Parietal lobe (tissue), 1 donor: ENCODE data around the gene ASB3. TPM values are rescaled to one million over a fixed set of nuclear protein-coding genes. Genes with fewer than 3 reads are reported as not detected.

ENCODE experiments used
- total RNA-seq: library from RNA; depleted of rRNA; stranded (reverse); fragments of >200 nt; gene quantifications from one replicate; pipeline ENCODE4 v1.2.3, GENCODE V29; 2014

The ASB3 gene, protein sequence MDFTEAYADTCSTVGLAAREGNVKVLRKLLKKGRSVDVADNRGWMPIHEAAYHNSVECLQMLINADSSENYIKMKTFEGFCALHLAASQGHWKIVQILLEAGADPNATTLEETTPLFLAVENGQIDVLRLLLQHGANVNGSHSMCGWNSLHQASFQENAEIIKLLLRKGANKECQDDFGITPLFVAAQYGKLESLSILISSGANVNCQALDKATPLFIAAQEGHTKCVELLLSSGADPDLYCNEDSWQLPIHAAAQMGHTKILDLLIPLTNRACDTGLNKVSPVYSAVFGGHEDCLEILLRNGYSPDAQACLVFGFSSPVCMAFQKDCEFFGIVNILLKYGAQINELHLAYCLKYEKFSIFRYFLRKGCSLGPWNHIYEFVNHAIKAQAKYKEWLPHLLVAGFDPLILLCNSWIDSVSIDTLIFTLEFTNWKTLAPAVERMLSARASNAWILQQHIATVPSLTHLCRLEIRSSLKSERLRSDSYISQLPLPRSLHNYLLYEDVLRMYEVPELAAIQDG
- 117 TPM for total RNA-seq

GRCh38 chr2:53786705-53787613 is at the start of gene ASB3, which contains the start of gene ERLEC1:
TSS of gene ASB3 (minus strand) at chr2:53786953. CDS start at chr2:53765572, 21,381 bp downstream.
TSS of gene ERLEC1 (plus strand) at chr2:53787044. CDS start at chr2:53787211, 167 bp downstream.

DNA sequence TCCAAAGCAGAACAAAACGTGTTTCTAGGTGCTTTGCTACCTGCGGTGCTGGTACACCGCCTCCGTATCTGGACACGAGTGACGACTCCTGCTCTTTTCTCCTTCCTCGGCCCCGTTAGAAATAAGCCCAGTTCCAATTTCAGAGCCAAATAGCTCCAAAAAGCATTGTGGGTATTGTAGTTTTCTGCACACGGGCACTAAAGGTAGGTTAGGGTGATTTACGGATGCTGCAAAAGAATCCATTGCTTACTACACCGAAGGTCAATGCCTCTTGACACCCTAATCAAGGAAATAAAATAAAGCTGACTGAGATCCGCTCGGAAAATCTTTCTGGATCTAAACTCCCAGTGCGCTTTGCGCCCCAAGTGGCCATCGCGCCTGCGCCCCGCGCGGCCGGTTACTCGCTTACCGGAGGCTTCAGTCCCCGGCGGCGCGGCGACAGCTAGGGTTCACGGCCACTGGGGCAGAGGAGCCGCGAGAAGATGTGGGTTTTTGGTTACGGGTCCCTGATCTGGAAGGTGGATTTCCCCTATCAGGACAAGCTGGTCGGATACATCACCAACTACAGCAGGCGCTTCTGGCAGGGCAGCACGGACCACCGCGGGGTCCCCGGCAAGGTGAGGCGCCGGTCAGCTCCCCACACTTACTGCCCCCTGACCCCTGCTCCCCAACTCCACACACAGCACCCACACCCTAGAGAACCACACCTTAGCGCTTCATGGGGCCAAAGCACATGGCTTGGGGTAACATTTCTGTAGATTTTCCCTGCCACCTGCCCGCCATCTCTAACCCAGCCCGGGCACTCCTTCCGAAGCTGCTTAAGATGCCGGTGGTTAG is 19.1 kb downstream of the ASB3 start, which contains the start of gene CHAC2:
CHAC2 (plus strand) TSS at position 400 of the 837 bp plus-strand sequence; CDS start at position 483, 83 bp downstream.

Other genes starting within 250 kb of the ASB3 start
- 3.8 TPM for gene CHAC2, start 19.1 kb downstream of the ASB3 start, total RNA-seq
- 54.1 TPM for gene ERLEC1, start 91 bp upstream of the ASB3 start, total RNA-seq
- gene GPR75, start 73.0 kb upstream of the ASB3 start, total RNA-seq = 27.2 TPM
- gene PSME4, start 184.0 kb upstream of the ASB3 start, total RNA-seq = 75.7 TPM